ENCODE measurements around the gene C12orf60.

GRCh38 chr12:14850929-14851663 is 47.6 kb downstream of the C12orf60 start:
- TF ChIP-seq CTCF (IDR thresholded peaks at IDR 0.05) = no peak
- TF ChIP-seq POLR2A (IDR thresholded peaks at IDR 0.05) = no peak

All from thyroid gland (tissue), 4 donors.